Activated CD8-positive, alpha-beta memory T cell treated with anti-CD3 and anti-CD28 coated beads for 36 hours (primary cell): Measurements from ENCODE around the gene SUSD1. TPM values are rescaled to one million over a fixed set of nuclear protein-coding genes. Genes with fewer than 3 reads are reported as not detected.
"Not testable (repeated sequence)": the region's sequence is repeated elsewhere in the genome, so short reads cannot be mapped to it uniquely, and the experiment has no call there.

ENCODE experiments used
- CTCF ChIA-PET: fragments of 350-600 bp; sonication (Branson Sonifier 250); formaldehyde crosslinking; loops from one replicate; lab custom pipeline; 2021; ENCODE audit warnings: antibody characterized with exemption; lab: Charles Lee
- POLR2A ChIA-PET: fragments of 350-600 bp; sonication (Branson Sonifier 250); formaldehyde crosslinking; loops from one replicate; lab custom pipeline; 2021; ENCODE audit warnings: antibody characterized with exemption; lab: Charles Lee
- total RNA-seq, 2 experiments: library from RNA; stranded (reverse); gene quantifications; one replicate each; pipeline ENCODE4 v1.2.3, GENCODE V29; 2021

Gene SUSD1
- total RNA-seq, 2 experiments from 2014 or later, result 5.1 to 5.2 TPM

DNA sequence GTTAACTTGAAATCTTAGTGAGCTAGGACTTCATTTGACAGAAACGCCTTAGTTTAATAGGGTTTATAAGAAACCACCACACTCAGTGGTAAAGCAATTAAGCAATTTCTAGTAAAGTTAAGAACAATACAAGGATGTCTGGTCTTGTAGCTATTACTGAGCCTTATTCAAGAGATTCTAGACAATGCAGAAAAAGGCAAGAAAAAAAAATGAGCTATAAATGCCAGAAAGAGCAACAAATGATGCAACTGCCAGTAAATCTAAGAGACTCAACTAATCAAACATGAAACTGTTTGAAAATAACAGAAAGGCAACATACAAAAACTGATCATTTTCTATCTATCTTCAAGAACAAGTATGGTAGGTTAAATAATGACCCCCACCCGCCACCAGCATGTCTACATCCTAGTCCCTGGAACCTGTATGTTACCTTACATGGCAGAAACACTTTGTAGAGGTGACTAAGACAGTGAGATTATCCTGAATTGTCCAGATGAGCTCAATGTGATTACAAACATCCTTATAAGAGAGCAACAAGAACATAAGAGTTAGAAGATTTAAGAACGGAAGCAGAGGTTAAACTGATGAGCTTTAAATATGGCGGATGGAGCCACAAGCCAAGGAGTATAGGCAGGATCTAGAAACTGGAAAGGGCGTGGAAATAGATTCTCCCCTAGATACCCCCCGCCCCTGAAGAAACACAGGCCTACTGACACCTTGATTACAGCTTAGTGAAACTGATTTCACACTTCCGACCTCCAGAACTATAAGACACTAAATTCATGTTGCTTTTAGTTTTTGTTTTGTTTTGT is 93.0 kb downstream of the SUSD1 start:
- CTCF ChIA-PET, result interaction anchor here (0.6 to 1.3 kb wide), 3 partner anchors 15 to 712 kb away, joined by 3 to 6 read pairs (median 4); no protein-coding TSS in a partner anchor
- POLR2A ChIA-PET, result interaction anchor here (0.6 kb wide), 1 partner anchor 251 kb away, joined by 3 read pairs; the partner anchor contains the start of gene PTBP3

DNA sequence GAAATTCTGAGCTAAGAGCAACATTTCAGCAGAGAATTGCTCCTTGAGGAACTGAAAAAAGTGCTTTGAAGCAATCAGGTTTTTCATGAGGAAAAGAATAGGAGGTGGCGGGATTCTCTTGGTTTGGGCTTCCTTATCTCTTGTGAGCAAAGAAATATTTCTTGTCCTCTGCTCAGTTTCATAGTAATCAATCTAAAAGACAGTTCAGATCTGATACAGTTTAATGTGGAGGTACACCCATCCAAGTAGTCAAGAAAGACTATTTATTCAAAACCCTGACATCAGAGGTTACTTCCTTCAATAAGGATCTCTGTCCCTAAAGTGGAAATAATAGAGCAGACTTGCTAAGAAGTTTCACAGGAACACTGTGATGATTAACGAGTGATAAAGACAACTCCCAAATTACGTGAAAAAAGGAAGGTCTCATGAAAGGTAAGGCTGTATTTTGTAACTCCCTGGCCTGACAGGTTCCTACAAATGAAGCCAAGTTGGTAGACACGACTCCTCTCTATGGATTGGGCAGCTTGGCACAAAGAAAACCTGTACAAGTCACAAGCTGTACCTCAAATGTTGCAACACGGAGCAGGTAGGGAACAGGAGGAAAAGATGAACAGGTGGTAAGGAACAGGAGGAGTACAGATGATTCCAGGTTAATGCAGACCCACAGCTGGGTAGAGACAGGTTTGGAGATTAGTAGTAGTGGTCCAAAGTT is 94.1 kb downstream of the SUSD1 start:
- ChIA-PET CTCF (interaction anchor here (0.6 to 1.3 kb wide), 2 partner anchors 16 to 105 kb away, joined by 3 to 6 read pairs; no protein-coding TSS in a partner anchor), POLR2A (no interaction called here)

DNA sequence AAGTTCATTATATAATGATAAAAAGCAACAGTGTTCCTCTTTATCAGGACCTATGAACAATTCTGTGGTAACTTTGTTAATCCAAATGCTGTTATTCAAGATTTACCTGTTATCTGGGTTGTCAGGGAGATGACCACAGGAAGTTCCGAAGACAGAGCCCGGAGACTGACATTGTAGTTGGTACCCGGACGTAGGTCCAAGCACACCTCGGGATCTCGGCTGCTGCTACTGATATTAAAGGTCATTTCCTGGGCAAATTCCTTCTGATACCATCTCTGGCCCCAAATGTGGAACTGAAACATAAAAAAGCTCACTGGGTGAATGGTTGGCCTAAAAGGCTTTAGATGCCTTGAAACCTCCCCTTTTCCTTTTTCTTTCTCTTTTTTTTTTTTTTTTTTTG is 96.7 kb downstream of the SUSD1 start:
- ChIA-PET CTCF (no interaction called here), POLR2A (interaction anchor here (0.7 kb wide), 1 partner anchor 250 kb away, joined by 3 read pairs; no protein-coding TSS in a partner anchor)

DNA sequence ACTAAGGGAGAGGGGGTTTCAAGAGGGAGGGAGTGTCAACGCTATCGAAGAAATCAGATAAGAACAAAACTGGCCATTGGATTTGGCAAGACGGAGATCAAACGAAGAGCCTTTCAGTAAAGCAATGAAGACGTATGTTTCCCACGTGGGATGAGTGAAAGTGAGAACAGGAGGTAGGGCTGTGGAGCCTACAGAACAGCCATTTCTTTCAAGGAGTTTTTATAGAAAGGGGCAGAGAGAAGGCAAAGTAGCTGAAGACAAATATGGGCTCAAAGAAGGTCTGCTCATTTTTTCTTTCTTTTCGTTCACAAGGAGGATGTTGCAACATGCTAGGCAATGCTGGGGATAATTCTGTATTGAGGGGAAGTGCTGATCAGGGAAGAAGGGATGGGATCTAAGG is 98.3 kb downstream of the SUSD1 start:
- ChIA-PET POLR2A (interaction anchor here (0.6 kb wide), 1 partner anchor 8 kb away, joined by 6 read pairs; no protein-coding TSS in a partner anchor), CTCF (no interaction called here)

DNA sequence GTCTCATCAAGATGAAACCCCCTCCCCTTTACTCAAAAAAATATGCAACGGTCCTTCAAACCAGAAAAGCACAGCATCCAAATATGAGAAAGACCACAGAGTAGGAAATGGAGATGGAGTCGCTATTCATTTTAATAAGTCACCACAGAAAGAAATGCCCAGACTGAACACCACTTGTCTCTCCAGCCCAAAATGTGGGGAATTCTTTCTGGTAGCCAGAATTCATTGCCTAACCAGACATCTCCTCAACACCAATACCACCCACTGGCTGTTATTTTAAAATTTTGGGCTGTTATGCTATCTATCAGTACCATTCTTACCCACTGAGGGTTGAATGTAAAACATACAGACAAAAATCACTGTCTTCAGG is 100.1 kb downstream of the SUSD1 start:
- CTCF ChIA-PET, result interaction anchor here (0.6 to 2.6 kb wide), 23 partner anchors 10 to 477 kb away, joined by 3 to 33 read pairs (median 4); no protein-coding TSS in a partner anchor
- POLR2A ChIA-PET, result interaction anchor here (0.7 to 1.2 kb wide), 2 partner anchors 70 to 179 kb away, joined by 4 to 7 read pairs; partner anchors contain the start of gene UGCG

DNA sequence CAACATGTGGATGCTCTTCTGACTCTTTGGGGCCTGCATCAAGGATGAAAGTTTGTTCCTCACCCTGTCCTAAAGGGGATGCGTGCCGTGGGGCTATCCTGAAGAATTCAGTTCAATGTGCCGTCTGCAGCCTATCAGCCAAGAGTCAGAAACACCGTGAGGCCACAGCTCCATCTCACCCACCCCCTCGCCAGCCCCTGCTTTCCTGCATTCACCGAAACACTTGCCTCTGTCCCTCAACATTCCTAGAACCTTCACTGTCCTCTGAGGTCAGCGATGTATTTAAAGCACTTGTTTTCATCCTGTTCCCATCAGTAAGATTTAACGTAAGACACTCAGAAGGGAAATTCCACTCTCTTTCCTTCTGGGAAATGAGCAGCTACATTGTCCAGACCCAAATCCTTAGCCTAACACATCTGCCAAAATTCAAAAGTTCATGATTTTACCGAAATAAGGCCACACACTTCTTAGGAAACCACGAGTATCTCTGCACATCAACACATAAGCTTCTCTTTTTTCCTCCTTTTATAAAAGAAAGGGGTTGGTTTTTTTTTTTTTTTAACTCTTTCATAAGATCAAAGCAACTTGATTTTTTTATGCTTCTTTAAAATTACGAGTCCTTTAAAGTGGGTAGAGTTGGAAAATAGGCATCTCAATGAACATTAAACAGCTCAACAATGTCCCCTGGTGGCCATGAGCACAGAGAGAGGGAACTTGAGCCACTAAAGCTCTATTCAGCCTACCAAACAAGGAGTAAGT is 100.7 kb downstream of the SUSD1 start:
- CTCF ChIA-PET, result interaction anchor here (0.6 to 2.6 kb wide), 25 partner anchors 11 to 499 kb away, joined by 3 to 33 read pairs (median 4); no protein-coding TSS in a partner anchor

DNA sequence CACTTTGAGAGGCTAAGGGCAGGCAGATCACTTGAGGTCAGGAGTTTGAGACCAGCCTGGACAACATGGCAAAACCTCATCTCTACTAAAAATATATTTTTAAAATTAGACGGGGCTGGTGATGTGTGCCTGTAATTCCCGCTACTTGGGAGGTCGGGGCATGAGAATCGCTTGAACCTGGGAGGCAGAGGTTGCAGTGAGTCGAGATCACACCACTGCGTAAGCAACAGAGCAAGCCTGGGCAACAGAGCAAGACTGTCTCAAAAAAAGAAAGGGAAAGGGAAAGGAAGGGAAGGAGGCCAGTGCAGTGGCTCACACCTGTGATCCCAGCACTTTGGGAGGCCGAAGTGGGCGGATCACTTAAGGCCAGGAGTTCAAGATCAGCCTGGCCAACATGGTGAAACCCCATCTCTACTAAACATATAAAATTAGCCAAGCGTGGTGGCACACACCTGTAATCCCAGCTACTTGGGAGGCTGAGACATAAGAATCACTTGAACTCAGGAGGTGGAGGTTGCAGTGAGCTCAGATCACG is 101.4 kb downstream of the SUSD1 start:
- POLR2A ChIA-PET, result not testable (repeated sequence)
- CTCF ChIA-PET, result interaction anchor here (0.7 to 2.6 kb wide), 7 partner anchors 11 to 481 kb away, joined by 3 to 33 read pairs (median 4); no protein-coding TSS in a partner anchor

More for the DNA sequence above, 100.7 kb downstream of the SUSD1 start:
- POLR2A ChIA-PET, result interaction anchor here (0.6 to 1.2 kb wide), 3 partner anchors 69 to 201 kb away, joined by 3 to 7 read pairs (median 4); partner anchors contain the start of gene UGCG

DNA sequence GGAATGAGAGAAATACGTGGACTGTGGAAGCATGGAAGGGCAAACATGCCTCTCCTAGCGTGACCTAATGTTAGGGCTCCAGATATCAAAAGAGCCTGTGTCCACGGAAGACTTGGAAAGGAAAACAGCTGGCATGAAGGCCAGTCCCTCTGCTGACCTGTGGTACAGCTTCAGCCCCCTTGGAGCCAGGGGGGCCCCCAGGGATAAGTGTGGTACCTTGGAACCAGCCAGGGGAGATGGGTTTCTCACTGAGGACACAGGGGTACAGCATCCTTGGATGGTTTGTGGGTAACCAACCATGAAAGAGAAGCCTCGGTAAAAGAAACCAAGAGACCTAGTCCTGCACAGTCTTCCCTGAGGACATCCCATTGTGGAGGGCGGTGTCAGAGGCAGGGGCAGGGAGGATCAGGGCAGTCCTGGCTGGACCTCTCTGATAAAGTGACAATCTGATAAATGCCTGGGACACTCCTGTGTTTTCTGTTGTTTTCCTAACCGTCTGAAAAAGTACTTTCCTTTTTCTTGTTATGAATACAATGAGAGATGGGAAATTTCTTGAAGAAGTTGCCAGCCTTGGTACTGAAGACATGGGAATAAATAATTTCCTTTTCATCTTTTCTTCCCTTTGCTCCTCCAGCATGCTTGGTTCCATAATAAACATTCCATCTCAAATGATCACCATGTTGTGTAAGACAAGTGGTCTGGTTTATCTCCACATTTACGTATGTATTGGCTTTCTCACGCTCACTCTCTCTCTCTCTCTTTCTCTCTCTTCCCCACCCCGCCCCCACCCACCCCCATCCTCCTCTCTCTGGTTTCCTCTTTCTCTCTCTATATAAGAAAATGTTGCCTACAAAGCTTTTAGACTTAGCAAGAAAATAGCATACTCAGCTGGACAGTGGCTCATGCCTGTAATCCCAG is 102.1 kb downstream of the SUSD1 start:
- CTCF ChIA-PET, result interaction anchor here (2.6 kb wide), 1 partner anchor 314 kb away, joined by 33 read pairs; no protein-coding TSS in a partner anchor
- POLR2A ChIA-PET, result no interaction called here

DNA sequence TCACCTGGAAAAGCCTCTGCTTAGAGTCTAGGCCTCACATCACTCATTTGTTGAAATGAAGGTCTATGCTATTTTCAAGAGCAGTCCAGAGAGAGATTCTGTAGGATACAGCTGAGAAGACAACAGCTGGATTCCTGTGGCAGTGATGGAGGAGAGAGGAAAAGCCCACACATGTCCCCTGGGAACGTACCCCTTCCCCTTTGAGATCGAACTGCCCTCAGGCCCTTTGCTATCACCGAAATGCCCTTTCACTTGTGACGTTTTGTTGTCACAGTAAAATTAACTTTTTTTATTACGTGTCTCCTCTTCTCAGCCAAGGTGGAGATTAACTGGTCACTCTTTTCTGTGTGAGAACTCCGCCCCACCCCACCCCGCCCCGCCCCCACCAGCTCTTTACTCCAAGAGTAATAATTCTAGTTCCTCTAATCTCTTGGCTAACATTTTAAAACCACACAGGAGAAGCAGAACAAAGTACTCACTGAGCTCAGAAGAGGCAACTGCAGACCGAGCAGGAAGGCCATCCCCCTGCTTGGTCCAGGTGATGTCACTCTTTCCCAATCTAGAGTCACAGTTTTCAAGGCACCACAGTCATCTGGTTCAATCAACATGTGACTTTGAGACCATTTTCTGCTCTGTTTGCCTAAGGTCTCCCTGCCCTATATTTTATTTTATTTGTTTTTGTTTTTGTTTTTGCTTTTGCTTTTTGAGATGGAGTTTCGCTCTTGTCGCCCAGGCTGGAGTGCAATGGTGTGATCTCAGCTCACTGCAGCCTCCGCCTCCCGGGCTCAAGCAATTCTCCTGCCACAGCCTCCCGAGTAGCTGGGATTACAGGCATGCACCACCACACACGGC is 105.6 kb downstream of the SUSD1 start:
- ChIA-PET POLR2A (no interaction called here), CTCF (no interaction called here)

DNA sequence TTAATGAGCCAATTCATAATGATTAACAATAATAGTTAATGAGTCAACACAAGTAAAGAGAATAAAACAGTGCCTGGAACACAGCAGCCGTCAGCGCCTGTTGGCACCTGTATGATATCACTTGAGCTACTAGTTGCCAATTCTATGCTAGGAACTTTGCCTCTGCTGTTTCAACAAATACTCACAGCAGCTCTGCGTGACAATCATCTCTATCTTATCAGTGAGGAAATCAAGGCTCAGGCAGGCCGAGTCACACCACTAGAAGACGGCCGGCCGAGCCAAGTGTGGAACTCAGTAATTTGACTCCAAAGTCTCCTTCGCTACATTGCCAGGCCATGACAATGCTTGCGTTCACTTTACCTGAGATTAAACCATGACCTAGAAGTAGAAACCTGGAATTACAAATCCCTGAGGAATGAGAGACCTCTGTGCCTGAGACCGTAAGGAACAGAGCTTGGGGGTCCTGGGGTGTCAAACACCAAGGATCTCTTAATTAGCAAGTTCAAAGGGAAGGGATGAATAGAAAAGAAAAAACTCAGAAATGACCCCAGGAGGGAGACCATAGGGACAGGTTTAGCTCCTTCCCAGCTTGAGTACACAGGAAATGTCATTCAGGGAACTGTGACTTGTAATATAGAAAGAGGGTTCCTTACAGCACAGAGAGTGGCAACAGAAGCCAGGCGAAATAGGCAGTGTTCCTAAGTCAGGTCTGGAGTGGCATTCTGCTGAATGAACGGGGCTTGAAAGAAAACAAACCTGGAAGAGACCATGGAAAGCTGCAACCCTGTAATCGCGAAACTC is 109.1 kb downstream of the SUSD1 start:
- CTCF ChIA-PET, result no interaction called here

DNA sequence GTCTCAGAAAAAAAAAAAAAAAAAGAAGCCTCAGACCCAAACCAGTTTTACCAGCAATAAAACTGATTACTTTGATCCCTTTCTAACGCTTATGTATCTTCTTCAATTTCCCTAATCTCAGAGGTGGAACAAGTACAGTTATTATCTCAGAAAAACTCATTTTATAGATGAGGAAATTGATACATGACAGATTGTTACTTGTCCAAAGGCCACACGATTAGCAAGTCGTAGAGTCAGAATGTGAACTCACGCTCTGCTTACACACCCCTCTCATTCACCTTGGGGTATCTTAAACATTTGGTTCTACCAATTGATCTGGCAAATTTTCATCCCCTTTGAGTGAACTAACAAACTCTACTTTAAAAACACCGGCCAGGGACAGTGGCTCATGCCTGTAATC is 110.2 kb downstream of the SUSD1 start:
- POLR2A ChIA-PET, result no interaction called here
- CTCF ChIA-PET, result no interaction called here

More for the DNA sequence above, 109.1 kb downstream of the SUSD1 start:
- POLR2A ChIA-PET, result no interaction called here

DNA sequence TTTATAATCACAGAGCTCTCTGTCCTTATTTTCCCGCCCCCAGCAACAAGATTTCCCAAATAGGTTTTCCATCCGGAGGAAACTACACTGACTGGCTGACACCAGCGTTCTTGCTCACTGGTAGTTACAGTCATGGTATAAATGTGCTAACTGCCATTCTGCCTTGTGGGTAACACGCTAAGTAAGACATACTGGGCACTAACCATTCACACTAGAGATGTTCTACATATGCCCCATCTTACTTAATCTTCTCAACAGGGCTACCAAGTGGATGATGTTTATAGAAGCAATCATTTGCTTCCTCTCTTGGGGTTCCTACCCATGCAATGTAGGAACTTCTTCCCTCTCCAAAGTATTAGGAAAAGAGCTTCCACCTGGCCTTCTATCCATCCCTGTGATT is 111.5 kb downstream of the SUSD1 start:
- CTCF ChIA-PET, result no interaction called here

DNA sequence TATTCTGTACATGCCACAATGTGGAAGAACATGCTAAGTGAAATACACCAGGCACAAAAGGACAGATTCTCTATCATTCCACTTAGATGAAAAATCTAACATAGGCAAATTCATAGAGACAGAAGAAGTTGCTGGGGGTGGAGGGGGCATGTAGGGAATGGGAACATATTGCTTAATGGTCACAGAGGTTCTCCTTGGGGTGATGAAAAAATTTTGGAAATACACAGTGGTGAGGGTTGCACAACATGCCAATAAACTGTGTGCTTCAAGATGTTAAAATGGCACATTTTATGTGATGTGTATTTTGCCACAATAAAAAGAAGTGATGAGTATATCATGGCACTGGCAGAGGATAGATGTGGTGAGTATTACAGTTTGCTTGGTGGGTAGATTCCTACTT is 111.9 kb downstream of the SUSD1 start:
- CTCF ChIA-PET, result no interaction called here
- POLR2A ChIA-PET, result no interaction called here

More for the DNA sequence above, 111.5 kb downstream of the SUSD1 start:
- POLR2A ChIA-PET, result no interaction called here

DNA sequence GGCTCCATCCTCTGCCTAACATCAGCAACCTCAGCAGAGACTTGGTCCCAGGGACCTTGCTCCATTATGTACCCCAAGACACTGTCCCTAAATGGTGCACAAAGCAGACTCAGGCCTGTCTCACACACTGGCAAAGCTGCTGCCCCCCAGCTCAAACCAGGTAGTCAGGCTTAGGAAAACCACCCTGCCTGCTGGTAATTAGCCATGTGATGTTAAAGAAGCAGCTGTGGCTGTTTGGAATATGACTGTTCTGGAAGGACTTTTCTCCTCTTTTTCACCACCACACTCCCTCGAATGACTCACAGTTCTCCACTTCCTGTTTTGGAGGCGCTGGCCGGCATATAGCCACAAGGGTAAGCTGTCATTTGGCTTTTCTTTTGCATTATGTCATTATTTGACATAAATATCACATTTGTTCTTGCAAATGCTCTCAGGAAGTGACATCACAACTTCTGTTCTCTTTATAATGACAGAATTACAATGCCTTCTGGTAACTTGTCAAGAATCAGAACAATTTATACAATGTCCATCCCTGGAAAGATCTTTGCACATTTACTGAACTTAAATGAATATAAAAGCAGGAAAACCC is 113.9 kb downstream of the SUSD1 start:
- POLR2A ChIA-PET, result no interaction called here
- CTCF ChIA-PET, result no interaction called here

DNA sequence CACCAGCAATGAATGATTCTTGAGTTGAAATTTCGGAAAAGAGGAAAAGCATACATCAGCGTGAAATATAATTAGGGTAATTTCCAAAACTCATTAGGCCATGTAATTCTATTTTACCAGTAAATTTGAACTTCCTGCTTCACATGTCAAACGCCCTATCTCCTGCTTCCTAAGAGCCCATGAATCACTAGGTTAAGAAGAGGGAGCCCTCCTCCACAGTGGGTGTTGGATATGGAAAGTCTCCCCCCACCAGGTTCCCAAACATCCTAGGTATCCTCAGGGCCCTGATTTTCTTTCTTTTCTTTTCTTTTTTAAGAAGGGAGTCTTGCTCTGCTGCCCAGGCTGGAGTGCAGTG is 115.2 kb downstream of the SUSD1 start:
- POLR2A ChIA-PET, result no interaction called here
- CTCF ChIA-PET, result interaction anchor here (0.6 kb wide), 1 partner anchor 342 kb away, joined by 4 read pairs; no protein-coding TSS in a partner anchor
